ENCODE data around the gene LMNTD1.
"Not testable (repeated sequence)": the region's sequence is repeated elsewhere in the genome, so short reads cannot be mapped to it uniquely, and the experiment has no call there.

Gene LMNTD1

GRCh38 chr12:25426821-25427220 is 126.3 kb downstream of the LMNTD1 start:
- H3K36me3 ChIP-seq (ENCODE audit: control insufficient read depth in 4 of 4, insufficient read depth in 4 of 4, low read length in 3 of 4); CTCF ChIA-PET; H3K27ac ChIP-seq (ENCODE audit: insufficient read depth in 1 of 2, low read depth in 1 of 2, low read length in 2 of 2, poor library complexity in 1 of 2, severe bottlenecking in 2 of 2); DNase-seq; H3K27me3 ChIP-seq (replicated peaks in 2 of 5; ENCODE audit: control insufficient read depth in 4 of 5, insufficient read depth in 5 of 5, low read length in 4 of 5); H3K9me3 ChIP-seq (ENCODE audit: control extremely low read depth in 1 of 5, control insufficient read depth in 4 of 5, insufficient read depth in 2 of 5, low read depth in 1 of 5, low read length in 4 of 5); H3K4me1 ChIP-seq (ENCODE audit: control extremely low read depth in 1 of 4, control insufficient read depth in 4 of 4, insufficient read depth in 4 of 4, low read length in 3 of 4); H3K4me3 ChIP-seq (ENCODE audit: control insufficient read depth in 1 of 7, extremely low read depth in 1 of 7, insufficient read depth in 4 of 7, low read depth in 2 of 7, low read length in 6 of 7); POLR2A ChIA-PET: not testable (repeated sequence)
- WGBS (ENCODE audit: insufficient coverage) = 98% methylated on average over 6 of the region's 6 CpGs
